NCI-H2171 treated with DMSO at 0.1 percent for 48 hours (cell line): ENCODE measurements around the gene FLNA.
A peak's percentile ranks its signal among the peaks of the same experiment; 100 is the strongest.
"Not testable (repeated sequence)": the region's sequence is repeated elsewhere in the genome, so short reads cannot be mapped to it uniquely, and the experiment has no call there.

Experiments
- DNase-seq: peaks from one replicate; lab custom pipeline; 2025; lab: John Stamatoyannopoulos, UW

Gene FLNA

GRCh38 chrX:154374313-154375155, at the start of gene FLNA:
TSS of gene FLNA (minus strand) at chrX:154374634. CDS start at chrX:154371245, 3,389 bp downstream.
- no peak for DNase-seq

- DNase-seq: no peak
Observed at GRCh38 chrX:154420402-154420756, 45.9 kb upstream of the FLNA start.

GRCh38 chrX:154419688-154420401, 45.4 kb upstream of the FLNA start:
- no peak for DNase-seq

GRCh38 chrX:154419189-154419588, 44.8 kb upstream of the FLNA start:
- no peak for DNase-seq

GRCh38 chrX:154417157-154417556, 42.7 kb upstream of the FLNA start:
- no peak for DNase-seq

- no peak for DNase-seq
Observed at GRCh38 chrX:154413142-154413541, 38.7 kb upstream of the FLNA start.

GRCh38 chrX:154412468-154412867, 38.0 kb upstream of the FLNA start:
- no peak for DNase-seq

GRCh38 chrX:154411981-154412340, 37.5 kb upstream of the FLNA start:
- peak; percentile 60 for DNase-seq

- no peak for DNase-seq
Observed at GRCh38 chrX:154409222-154409871, 34.9 kb upstream of the FLNA start, which contains the start of gene DNASE1L1. TSS of gene DNASE1L1 (minus strand) at chrX:154409254. CDS start at chrX:154405568, 3,686 bp downstream.

- no peak for DNase-seq
Observed at GRCh38 chrX:154408659-154409221, 34.3 kb upstream of the FLNA start.

- no peak for DNase-seq
Observed at GRCh38 chrX:154404625-154405192, 30.3 kb upstream of the FLNA start.

- no peak for DNase-seq
Observed at GRCh38 chrX:154403858-154404257, 29.4 kb upstream of the FLNA start.

GRCh38 chrX:154403192-154403591, 28.8 kb upstream of the FLNA start:
- no peak for DNase-seq

- DNase-seq: no peak
Observed at GRCh38 chrX:154402622-154403127, 28.2 kb upstream of the FLNA start.

GRCh38 chrX:154401918-154402621, 27.6 kb upstream of the FLNA start:
- no peak for DNase-seq

GRCh38 chrX:154401045-154401799, 26.8 kb upstream of the FLNA start:
- no peak for DNase-seq

- DNase-seq: not testable (repeated sequence)
Observed at GRCh38 chrX:154400369-154400817, 26.0 kb upstream of the FLNA start.

GRCh38 chrX:154399527-154400368, 25.3 kb upstream of the FLNA start:
- DNase-seq: no peak
